IMR-90 (cell line): ENCODE measurements around the gene RFTN2.

Experiments
- CEBPB ChIP-seq: IDR thresholded peaks from 2 replicates; pipeline ENCODE4 v1.6.1; 2012; ENCODE audit warnings: low read depth, low read length, improper control_type of control experiment
- CTCF ChIP-seq: conservative IDR thresholded peaks from 2 replicates; pipeline ENCODE4 v1.5.1; 2012; ENCODE audit warnings: mild to moderate bottlenecking, low read depth, low read length, improper control_type of control experiment
- MAFK ChIP-seq: IDR thresholded peaks from 2 replicates; pipeline ENCODE4 v1.6.1; 2012; ENCODE audit warnings: low read depth, low read length, improper control_type of control experiment
- POLR2A ChIP-seq: IDR thresholded peaks from 2 replicates; pipeline ENCODE4 v1.6.1; 2012; ENCODE audit warnings: mild to moderate bottlenecking, low read depth, low read length
- RCOR1 ChIP-seq: IDR thresholded peaks from 2 replicates; pipeline ENCODE4 v1.6.1; 2012; ENCODE audit warnings: mild to moderate bottlenecking, low read length, improper control_type of control experiment; ENCODE audit not compliant: insufficient replicate concordance
- RFX5 ChIP-seq: IDR thresholded peaks from 2 replicates; pipeline ENCODE4 v1.8.0; 2012; ENCODE audit warnings: low read depth, mild to moderate bottlenecking, low read length, moderate library complexity

GRCh38 chr2:197601726-197602125, 73.7 kb downstream of the RFTN2 start:
- TF ChIP-seq RCOR1 (no peak), MAFK (no peak), POLR2A (no peak), CTCF (no peak), RFX5 (no peak), CEBPB (no peak)
